HG03520 (cell line): ENCODE measurements around the gene PTPRK.

ENCODE experiments used
- ATAC-seq: cut with Tn5 transposase; IDR thresholded peaks from one replicate; pipeline ENCODE4 v1.9.1; 2021; ENCODE audit warnings: mild to moderate bottlenecking, moderate library complexity; ENCODE audit not compliant: unreplicated experiment

The PTPRK gene

DNA sequence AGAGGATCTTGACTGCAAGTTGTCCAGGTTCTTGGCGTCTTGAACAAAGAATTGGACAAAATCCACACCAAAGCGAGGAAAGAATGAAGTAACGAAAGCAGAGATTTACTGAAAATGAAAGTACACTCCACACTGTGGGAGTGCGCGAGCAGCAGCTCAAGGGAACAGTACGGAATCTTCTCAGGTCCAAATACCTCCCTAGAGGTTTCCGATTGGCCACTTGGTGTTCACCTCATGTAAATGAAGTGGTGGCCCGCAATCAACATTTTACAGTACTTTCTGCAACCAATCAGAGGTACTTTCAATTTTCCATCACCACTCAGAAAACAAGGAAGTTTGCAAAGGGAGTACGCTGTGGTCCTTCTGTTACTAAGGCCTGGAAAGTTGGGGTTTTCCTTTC, 122.4 kb downstream of the PTPRK start:
- ATAC-seq: no peak

DNA sequence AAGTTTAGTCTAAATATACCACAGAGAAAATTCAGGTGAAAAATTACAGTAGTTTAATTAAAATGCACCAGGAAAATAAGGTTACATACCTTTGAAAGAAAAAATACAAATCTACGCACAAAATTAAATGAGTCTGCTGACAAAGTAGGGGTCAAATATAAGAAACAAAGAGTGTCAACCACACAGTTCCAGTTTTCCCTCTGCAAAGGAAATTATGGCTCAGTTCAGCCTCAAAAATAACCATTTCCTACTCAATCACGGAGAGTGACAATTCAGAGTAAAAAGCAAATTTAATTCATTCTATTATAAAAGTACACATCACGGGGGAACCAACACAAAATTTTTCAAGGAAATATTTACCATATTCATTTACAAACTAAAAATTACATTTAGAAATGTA, 124.8 kb downstream of the PTPRK start:
- ATAC-seq: no peak

DNA sequence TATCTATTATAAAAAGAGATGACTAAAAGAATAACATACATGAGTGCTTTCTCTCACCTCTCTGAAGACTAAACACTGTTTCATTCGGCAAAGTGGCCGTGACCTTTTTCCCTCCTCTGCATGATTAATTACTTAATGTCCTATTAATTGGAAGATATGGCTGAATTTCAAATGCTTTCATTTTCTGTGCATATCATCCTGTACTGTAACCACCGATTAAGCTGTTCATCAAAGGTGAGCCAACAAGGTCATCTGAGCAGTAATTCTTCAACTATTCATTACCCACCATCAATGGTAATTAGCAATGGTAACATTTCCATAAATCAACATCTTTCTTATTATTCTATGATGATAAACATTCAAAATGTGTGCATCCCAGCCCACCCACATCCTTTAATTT, 125.2 kb downstream of the PTPRK start:
- no peak for ATAC-seq

DNA sequence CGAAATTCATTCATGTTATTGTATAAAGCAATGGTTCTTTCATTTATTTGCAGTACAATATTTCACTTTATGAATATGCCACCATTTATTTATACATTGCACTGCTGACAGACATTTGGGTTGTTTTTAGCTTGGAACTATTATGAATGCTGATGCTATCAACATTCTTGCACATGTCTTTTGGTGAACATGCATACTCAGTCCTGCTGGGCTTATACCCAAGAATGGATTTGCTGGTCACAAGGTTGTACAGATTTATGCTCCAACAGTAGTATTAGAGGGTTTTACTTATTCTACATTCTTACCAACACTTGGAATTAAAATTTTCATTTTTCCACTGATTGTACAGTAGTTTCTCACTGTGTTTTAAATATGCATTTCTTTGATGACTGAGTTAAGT, 126.2 kb downstream of the PTPRK start:
- ATAC-seq: no peak

DNA sequence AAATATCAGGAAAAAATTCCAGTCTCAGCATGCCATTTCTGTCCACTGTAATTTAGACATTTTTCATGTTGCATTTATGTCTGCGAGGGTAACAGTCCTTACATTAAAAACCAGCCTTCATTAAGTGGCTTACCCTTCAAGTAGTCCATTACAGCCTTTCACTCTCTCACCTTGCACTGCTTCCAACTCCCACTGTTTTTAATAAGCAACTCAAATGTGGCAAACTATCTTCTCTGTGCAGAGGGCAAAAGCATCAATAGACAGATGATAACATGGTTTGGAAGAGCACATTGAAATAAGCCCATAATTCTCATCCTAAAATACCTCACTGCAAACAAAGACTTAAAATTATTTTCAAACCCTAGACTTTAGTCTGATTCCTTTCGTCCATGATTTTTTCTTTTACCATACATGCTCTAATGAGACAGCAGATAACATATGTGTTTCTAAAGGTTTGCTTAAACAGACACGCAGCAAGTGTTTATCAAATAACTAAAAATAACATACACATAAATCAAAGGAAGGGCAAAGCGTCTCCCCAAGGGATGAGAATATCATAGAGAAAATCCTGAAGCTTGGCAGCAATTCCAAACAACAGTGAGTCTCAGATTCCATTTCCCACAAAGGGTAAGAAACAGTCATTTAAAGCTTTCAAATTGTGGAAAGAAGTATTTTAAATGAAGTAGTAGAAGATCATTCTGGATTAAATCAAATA, 130.4 kb downstream of the PTPRK start:
- no peak for ATAC-seq

DNA sequence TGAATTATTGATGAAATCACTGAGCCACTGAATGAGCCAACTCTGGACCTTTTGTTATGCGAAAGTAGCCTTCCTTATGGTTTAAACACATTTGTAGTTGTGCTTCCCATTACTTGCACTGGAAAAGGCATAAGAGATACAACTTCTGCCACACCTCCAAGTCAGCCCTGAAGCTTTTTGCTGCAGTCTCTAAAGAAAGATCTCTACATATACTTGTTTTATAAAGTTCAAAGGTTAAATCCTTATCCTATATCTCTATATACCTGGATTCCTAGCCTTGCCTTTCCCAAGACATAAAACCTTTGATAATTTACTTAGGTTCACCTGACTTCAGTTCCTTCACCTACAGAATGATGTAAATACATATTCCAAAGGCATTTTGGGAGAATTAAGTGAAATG, 132.0 kb downstream of the PTPRK start:
- ATAC-seq: no peak

DNA sequence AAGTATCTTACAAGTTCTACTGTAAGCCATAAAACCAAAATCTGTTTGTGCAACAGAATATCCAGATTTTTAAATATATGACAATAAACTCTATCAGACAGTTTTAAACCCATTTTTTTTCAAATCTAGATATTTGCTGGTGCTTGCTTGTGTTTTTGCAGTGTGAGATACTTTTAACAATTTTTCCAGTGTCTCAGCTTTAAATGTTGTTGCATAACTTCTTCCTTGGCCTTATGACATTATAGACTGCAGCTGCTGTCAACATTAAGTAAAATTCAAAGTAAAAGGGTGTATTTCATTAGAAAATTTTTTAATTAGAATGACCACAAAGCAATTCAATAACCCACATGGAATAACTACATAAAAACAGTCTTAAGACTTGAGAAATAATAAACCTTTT, 139.5 kb downstream of the PTPRK start:
- ATAC-seq: no peak

DNA sequence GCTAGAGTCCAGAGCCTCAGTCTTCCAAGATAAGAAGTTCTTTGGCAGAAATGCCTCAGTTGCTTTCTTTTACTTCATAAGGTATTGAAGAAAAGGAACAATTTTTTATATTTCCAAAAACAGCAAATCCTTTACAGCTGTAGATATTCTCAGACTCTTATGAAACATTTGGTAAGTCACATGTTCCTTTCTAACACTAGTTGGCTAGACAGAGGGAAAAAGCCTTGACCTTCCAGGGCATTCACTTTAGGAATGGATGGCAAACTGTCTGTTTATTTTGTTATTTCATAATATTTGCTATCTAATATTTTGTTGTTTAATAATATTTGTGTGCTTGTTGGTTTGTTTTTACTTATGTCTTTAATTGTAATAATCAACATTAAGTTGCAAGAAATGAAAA, 140.8 kb downstream of the PTPRK start:
- ATAC-seq: no peak

DNA sequence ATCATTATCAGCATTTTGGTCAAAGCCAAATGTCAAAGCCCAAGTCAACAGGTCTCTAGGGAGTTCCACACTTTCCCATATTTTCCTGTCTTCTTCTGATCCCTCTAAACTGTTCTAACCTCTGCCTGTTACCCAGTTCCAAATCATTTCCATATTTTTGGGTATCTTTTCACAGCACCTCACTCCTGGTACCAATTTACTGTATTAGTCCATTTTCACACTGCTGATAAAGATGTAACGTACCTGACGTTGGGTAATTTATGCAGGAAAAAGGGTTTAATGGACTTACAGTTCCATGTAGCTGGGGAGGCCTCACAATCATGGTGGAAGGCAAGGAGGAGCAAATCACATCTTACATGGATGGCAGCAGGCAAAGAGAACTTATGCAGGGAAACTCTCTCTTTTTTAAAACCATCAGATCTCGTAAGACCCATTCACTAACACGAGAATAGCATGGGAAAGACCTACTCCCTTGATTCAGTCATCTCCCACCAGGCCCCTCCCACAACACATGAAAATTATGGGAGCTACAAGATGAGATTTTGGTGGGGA, 143.4 kb downstream of the PTPRK start:
- no peak for ATAC-seq

DNA sequence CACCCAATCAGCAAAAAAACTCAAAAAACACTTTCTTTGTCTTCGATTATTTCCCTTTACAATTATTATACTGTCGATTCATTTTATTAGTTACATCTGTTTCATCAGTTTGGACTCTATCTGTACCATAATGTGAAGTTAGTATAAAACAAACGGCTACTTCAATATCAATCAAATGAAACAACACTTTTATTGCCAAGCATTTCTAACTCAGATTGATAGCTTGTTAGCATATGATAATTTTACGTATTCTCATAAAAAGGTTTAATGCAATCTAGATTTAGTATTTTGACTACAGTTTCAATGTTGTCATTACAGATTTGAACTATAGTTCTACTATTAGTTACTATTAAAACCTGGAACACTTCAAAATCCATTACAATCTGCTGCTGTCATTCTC, 149.3 kb downstream of the PTPRK start:
- no peak for ATAC-seq

DNA sequence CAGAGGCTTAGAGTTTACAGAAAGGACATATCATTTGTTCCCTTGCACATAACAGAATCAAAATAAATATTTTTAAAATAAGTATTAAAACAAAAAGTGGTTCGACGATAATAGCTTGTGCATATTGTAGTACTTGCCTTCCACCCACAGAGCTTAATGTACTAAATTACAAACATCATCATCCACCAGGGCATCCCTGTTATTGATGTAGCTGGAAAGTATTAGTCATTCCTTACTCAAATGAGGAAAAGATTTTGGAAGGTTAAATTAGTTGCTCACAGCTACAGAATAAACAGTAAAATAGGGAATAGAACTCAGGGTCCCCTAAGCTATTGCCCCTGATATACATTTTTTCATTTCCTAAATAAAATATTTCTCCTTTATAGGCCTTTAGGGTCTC, 150.3 kb downstream of the PTPRK start:
- ATAC-seq: no peak

DNA sequence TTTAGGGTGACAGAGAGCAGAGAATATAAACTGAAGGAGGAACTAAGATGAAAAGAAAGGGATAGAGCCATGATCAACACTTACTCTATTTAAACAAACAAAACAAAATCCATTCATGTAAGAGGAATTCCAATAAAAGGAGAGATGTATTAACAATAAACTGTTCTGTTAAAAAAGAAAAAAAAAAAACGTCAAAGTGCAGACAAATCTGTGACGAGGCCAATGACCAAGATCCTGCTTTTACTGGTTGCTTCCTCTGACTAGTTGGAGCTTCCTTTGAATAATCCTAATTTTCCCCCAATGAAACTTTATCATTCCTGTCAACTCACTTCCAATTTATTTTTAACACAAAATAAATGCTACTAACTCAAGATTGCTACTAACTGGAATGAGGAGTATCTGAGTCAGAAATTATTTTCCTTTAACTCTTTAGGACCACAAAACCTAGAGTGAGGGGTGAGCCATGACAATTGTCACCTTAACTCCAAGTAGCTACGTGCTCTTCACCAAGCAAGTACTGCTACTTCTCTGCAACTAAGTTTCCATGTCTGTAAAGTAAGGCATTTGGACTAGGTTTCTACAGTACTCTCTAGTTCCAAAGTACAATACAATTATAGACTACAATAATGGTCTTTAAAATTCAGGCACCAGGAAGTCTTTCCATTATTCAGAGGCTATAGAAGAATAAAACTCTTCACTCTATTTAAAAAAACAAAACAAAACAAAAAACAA, 152.0 kb downstream of the PTPRK start:
- no peak for ATAC-seq

DNA sequence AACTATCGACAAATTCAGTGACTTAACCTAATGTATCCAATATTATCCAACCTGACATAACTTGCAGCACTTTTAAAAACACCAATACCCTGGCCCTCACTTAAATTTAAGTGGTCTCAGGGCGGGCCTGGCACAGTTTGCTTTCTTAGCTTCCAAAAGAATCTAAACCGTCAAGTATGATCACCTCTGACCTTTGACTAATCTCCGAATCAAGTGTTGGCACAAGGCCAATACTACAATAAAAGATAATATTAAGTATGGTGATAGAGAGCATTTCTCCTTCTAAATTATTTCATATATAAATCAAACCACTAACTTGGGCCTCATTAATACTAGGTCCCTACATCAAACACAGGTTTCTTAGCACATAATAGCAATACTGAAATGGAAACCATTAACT, 153.0 kb downstream of the PTPRK start:
- ATAC-seq: no peak

DNA sequence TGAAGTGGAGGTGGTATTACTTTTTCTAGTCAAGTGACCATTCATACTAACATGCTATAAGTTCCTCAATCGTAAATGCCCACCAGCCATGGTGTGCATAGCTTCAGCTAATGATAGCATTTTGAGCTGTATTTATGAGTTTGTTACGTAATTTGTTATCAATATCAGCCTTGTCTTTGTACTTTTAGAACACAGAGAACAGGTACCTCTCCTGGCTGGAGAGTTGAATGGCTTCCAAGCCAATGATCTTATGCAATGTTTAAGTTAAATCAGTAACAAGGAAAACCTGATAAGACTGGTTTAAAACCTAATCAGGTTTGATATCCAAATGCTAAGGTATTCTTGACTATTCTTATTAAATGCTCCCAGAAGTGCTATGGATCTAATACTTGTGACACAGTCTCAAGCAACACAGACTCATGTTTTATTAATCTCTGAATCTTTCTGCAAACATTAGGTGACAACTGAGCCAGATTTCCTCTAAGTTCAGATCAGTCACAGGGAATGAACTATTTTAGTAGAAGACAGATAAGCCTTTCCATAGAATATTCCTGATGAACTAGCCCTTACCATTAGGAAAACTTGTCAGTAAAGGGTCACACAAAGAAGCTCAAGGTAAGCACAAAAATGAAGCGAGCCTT, 154.8 kb downstream of the PTPRK start:
- no peak for ATAC-seq

DNA sequence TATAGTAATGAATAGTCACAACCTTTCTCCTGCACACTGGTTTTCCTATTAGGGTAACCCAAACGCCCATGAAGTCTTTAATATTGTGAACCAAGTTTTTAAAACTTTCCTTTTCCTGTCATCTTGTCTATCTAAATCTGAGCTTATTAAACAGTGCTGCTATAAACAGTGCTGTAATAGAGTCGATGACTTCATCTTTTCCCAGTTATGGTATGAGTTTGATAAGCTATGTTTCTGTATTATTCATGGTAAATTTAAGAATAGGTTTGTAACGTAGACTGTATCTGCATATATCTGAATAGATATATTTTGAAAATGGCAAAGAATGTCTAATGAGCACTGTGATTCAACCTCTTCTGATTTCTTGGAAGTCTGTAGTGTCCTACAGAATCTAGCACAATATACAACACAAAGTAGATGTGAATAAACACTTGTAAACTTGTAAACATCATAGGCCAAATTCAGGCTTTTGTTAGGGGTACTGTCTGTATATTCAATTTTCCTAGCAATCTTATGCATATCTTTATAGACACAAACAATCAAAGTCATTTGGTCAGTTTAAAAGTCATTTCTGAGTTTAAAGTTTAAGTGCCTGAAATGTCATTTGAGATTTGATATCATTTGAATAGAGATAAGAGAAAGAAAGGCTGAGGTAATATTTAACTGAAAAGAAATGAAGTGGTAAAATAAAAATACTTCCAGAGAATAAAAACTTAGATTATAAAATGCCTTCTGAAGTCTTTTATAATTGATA, 155.5 kb downstream of the PTPRK start:
- ATAC-seq: no peak

DNA sequence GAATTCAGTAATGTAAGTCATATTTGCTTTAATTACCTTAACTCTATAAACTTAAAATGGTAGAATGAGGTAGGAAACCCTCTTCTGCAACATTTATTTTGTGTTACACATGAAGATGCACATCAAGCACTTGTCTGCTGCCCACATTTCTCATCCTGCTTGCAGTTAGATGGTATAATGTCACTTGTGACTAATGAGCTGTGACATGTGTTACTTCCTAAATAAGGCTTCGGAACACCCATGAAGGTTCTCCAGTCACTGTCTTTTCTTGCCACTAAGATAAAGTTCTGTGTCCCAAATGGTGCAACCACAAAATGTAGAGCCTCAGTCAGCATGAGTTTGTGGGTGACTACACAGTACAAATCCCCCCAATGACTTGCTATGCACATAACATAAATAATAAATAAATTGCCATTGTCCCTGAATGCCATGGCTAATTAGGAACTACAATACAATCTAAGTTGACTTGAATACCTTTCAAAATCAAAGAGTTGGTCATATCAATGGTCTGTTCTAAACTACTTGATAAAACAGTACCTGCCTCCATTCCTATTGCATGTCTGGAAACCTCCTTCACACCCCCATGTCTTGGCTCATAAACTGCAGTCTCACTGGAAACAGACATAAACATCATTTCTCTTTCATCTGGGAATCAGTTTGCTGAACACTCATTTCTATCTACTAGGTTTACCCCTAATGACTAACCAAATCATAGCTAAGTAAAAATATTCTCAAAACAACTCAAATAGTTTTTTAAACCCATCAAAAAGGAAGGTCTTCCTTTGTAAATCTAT, 157.2 kb downstream of the PTPRK start:
- ATAC-seq: no peak

DNA sequence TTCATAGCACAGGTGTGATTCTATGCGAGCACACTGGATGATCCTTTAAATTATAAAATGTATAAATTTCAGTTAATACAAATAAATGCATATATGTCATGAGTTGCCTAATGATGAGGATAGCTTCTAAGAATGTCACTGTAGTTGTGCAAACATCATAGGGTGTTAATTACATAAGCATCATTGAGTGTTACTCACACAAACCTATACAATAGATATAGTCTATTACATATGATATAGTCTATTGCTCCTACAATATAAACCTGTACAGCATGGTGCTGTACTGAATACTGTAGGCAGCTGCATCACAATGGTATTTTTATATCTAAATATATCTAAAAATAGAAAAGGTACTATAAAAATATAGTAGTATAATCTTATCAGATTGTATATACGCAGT, 159.0 kb downstream of the PTPRK start:
- no peak for ATAC-seq

DNA sequence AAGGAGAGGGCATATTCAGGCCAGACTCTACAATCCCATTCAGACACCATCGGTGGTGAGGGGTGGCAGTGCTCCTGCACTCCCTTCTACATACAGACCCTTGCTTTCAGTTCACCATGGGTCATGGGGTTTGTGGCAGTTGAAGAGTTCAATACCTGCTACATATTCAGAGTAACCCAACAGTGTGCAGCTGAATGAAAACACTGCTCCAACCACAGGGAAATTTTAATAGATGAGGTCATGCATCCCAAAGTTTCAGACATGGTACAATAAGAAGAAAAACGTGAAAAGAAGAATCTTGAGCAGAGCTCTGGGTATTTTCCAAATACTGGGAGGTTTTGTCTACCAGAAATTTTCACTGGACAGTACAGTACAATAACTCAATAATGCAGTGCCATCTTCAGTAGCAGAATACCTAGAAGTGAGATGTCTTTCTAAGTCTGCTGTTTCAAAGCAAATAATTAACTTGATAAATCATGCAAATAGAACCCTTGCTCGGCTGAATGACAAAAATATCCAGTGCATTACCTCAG, 162.1 kb downstream of the PTPRK start:
- no peak for ATAC-seq

DNA sequence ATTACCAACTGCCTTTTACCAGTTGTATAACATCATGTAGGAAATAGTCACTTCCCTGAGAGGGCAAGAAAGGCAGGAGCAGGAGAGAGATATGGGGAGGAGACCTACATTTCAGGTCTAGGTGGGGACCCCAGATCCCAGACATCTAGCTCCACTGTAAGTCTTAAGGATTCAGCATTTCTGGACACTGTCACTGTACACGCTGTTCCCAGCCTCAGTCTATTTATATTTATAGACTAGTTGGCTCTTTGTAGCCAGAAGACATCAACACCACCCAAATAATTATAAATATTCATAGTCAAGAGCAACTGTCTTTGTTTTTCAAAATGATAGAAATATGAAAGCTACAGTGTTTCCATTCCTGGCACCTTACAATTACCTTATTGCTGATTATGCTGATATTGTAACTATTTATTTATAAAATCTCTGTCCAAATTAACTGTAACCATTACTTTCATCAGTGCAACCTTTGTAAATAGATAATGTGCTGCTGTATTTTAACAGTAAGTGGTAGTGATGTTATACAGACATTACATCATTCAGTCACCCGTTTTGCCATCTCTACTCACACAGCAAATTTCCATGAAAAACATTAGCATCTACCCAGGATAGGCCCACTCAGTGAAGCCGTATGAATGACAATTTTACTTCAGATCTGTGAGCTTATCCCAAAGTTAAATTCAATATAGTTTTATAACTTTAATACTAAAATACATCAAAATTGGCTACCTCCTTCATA, 162.8 kb downstream of the PTPRK start:
- ATAC-seq: no peak
